ENCODE measurements around the gene AATF. TPM values are rescaled to one million over a fixed set of nuclear protein-coding genes. Genes with fewer than 3 reads are reported as not detected.
A peak's percentile ranks its signal among the peaks of the same experiment; 100 is the strongest.

Gene AATF
- total RNA-seq, 1 experiment from 2014 or later: 61.0 TPM

DNA sequence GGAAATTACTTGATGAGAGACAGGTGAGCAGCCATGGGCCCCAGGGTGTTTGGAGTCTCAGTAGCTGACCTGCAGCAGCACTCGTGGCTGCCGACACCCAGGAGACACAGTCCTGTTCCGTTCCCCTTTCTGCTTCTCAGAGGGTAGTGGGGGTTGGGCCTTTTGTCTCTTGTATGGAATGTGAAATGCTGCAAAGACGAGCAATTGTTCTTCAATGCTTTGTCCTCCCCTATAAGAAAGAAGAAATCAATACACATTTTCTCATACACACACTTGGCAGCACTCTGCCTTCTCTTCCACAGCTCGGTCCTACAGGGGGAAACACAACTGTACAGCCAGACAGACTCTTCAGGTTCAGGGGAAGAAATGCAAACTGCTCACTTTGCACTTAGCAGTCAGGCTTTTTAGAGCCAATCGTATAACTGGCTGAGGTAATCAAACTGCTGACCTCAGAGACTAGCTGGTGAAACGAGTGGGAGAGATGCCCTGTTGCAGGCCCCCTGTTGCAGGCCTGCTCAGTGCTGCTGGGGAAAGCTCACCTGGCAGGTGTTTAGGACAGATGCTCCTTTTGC lies 96.7 kb downstream of the AATF start:
- Mint-ChIP-seq H3K27me3 (ENCODE audit: low read depth) (no peaks in the 10 kb centered on the region), H3K27ac (peak overlapping the region; percentile 35), H3K4me3 (no peak overlapping the region), H3K4me1 (peaks cover 46% of the 10 kb centered on the region), H3K9me3 (peaks cover 3% of the 10 kb centered on the region), H3K36me3 (peaks cover 3% of the 10 kb centered on the region)
- TF ChIP-seq NFYB (CRISPR knock-in tag; conservative IDR thresholded peaks at IDR 0.05; ENCODE audit: low read depth): no peak
- no peak for TF ChIP-seq USF2 (CRISPR knock-in tag; IDR thresholded peaks at IDR 0.05)
- no peak for TF ChIP-seq ZNF121 (CRISPR knock-in tag; IDR thresholded peaks at IDR 0.05)
- no peak for TF ChIP-seq ZNF263 (CRISPR knock-in tag; IDR thresholded peaks at IDR 0.05; ENCODE audit: low read depth)
- ATAC-seq (peak; percentile 42), DNase-seq (ENCODE audit: low spot score) (no peak)
- ChIA-PET CTCF (interaction anchor here (0.6 to 3.5 kb wide), 10 partner anchors 9 to 442 kb away, joined by 3 to 30 read pairs (median 10); partner anchors contain the start of gene AATF), POLR2A (no interaction called here)

- ChIA-PET POLR2A (no interaction called here), CTCF (interaction anchor here (0.6 to 3.5 kb wide), 47 partner anchors 9 to 456 kb away, joined by 3 to 30 read pairs (median 5); partner anchors contain the start of genes AATF, DHRS11, LHX1 and MRM1)
- H3K4me3 Mint-ChIP-seq: no peak overlapping the region
- TF ChIP-seq ZNF219 (CRISPR knock-in tag; IDR thresholded peaks at IDR 0.05; ENCODE audit: borderline replicate concordance) (no peak), ZNF263 (CRISPR knock-in tag; IDR thresholded peaks at IDR 0.05; ENCODE audit: low read depth) (peak; percentile 52; the same call in 1 of the 2 replicates), PRDM15 (CRISPR knock-in tag; IDR thresholded peaks at IDR 0.05) (no peak), PRRX2 (CRISPR knock-in tag; IDR thresholded peaks at IDR 0.05) (no peak), MXD4 (CRISPR knock-in tag; IDR thresholded peaks at IDR 0.05; ENCODE audit: borderline replicate concordance) (no peak), ZNF423 (CRISPR knock-in tag; IDR thresholded peaks at IDR 0.05) (no peak)
- TF ChIP-seq, protein P1, sequence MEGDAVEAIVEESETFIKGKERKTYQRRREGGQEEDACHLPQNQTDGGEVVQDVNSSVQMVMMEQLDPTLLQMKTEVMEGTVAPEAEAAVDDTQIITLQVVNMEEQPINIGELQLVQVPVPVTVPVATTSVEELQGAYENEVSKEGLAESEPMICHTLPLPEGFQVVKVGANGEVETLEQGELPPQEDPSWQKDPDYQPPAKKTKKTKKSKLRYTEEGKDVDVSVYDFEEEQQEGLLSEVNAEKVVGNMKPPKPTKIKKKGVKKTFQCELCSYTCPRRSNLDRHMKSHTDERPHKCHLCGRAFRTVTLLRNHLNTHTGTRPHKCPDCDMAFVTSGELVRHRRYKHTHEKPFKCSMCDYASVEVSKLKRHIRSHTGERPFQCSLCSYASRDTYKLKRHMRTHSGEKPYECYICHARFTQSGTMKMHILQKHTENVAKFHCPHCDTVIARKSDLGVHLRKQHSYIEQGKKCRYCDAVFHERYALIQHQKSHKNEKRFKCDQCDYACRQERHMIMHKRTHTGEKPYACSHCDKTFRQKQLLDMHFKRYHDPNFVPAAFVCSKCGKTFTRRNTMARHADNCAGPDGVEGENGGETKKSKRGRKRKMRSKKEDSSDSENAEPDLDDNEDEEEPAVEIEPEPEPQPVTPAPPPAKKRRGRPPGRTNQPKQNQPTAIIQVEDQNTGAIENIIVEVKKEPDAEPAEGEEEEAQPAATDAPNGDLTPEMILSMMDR (IDR thresholded peaks at IDR 0.05): peak; percentile 85
- TF ChIP-seq, protein P2, sequence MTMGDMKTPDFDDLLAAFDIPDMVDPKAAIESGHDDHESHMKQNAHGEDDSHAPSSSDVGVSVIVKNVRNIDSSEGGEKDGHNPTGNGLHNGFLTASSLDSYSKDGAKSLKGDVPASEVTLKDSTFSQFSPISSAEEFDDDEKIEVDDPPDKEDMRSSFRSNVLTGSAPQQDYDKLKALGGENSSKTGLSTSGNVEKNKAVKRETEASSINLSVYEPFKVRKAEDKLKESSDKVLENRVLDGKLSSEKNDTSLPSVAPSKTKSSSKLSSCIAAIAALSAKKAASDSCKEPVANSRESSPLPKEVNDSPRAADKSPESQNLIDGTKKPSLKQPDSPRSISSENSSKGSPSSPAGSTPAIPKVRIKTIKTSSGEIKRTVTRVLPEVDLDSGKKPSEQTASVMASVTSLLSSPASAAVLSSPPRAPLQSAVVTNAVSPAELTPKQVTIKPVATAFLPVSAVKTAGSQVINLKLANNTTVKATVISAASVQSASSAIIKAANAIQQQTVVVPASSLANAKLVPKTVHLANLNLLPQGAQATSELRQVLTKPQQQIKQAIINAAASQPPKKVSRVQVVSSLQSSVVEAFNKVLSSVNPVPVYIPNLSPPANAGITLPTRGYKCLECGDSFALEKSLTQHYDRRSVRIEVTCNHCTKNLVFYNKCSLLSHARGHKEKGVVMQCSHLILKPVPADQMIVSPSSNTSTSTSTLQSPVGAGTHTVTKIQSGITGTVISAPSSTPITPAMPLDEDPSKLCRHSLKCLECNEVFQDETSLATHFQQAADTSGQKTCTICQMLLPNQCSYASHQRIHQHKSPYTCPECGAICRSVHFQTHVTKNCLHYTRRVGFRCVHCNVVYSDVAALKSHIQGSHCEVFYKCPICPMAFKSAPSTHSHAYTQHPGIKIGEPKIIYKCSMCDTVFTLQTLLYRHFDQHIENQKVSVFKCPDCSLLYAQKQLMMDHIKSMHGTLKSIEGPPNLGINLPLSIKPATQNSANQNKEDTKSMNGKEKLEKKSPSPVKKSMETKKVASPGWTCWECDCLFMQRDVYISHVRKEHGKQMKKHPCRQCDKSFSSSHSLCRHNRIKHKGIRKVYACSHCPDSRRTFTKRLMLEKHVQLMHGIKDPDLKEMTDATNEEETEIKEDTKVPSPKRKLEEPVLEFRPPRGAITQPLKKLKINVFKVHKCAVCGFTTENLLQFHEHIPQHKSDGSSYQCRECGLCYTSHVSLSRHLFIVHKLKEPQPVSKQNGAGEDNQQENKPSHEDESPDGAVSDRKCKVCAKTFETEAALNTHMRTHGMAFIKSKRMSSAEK (CRISPR knock-in tag; IDR thresholded peaks at IDR 0.05; ENCODE audit: borderline replicate concordance): no peak
- peaks cover 3% of the 10 kb centered on the region for H3K9me3 Mint-ChIP-seq
- peak; percentile 85 for ATAC-seq
- peak; percentile 92 for DNase-seq (ENCODE audit: low spot score)
- peak overlapping the region; percentile 82 for H3K27ac Mint-ChIP-seq
- peaks cover 3% of the 10 kb centered on the region for H3K36me3 Mint-ChIP-seq
- no peaks in the 10 kb centered on the region for H3K27me3 Mint-ChIP-seq (ENCODE audit: low read depth)
- peaks cover 57% of the 10 kb centered on the region for H3K4me1 Mint-ChIP-seq
Measured at GRCh38 chr17:37047631-37048104, 98.9 kb downstream of the AATF start.

Data from WTC11 (cell line).